ENCODE measurements around the gene MAG. TPM values are rescaled to one million over a fixed set of nuclear protein-coding genes. Genes with fewer than 3 reads are reported as not detected.
A peak's percentile ranks its signal among the peaks of the same experiment; 100 is the strongest.

Gene MAG
- total and polyA plus RNA-seq, 9 of the 15 experiments (the other 6 are each of a cell fraction or from before 2014, with no cell fraction given): 0.11 to 10.0 (median 1.6) TPM

GRCh38 chr19:35317464-35318043, 25.6 kb downstream of the MAG start (continued):
- TF ChIP-seq, protein P1, sequence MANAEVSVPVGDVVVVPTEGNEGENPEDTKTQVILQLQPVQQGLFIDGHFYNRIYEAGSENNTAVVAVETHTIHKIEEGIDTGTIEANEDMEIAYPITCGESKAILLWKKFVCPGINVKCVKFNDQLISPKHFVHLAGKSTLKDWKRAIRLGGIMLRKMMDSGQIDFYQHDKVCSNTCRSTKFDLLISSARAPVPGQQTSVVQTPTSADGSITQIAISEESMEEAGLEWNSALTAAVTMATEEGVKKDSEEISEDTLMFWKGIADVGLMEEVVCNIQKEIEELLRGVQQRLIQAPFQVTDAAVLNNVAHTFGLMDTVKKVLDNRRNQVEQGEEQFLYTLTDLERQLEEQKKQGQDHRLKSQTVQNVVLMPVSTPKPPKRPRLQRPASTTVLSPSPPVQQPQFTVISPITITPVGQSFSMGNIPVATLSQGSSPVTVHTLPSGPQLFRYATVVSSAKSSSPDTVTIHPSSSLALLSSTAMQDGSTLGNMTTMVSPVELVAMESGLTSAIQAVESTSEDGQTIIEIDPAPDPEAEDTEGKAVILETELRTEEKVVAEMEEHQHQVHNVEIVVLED (CRISPR knock-in tag; IDR thresholded peaks at IDR 0.05): 0 out of 2 replicates have a peak, but pooled peaks have one; percentile 8
- TF ChIP-seq HDAC6 (IDR thresholded peaks at IDR 0.05; ENCODE audit: low read depth, low read length) (no peak), ELF2 (CRISPR knock-in tag; IDR thresholded peaks at IDR 0.05) (no peak; the same call in 1 of the 2 replicates), ARNT (IDR thresholded peaks at IDR 0.05) (no peak), ZNF644 (tag; IDR thresholded peaks at IDR 0.05; ENCODE audit: low read depth) (peak; percentile 57; the same call in 1 of the 2 replicates), ZNF780A (CRISPR knock-in tag; IDR thresholded peaks at IDR 0.05) (no peak), ZNF707 (CRISPR knock-in tag; conservative IDR thresholded peaks at IDR 0.05) (no peak), PURB (CRISPR knock-in tag; IDR thresholded peaks at IDR 0.05; ENCODE audit: low read depth) (no peak), CHCHD3 (CRISPR knock-in tag; IDR thresholded peaks at IDR 0.05) (no peak), ZNF766 (CRISPR knock-in tag; conservative IDR thresholded peaks at IDR 0.05) (no peak), SIRT6 (IDR thresholded peaks at IDR 0.05; ENCODE audit: low read depth, low read length) (no peak), U2AF2 (optimal IDR thresholded peaks at IDR 0.05; ENCODE audit: low read depth, low read length) (no peak), BACH1 (tag; IDR thresholded peaks at IDR 0.05) (no peak), SETDB1 (IDR thresholded peaks at IDR 0.05; ENCODE audit: low read length) (no peak), CXXC5 (CRISPR knock-in tag; IDR thresholded peaks at IDR 0.05) (peak; percentile 18; the same call in 1 of the 2 replicates), ZNF778 (CRISPR knock-in tag; IDR thresholded peaks at IDR 0.05) (no peak), ZNF282 (CRISPR knock-in tag; IDR thresholded peaks at IDR 0.05) (no peak), GTF2E2 (tag; IDR thresholded peaks at IDR 0.05) (no peak), CBFA2T3 (IDR thresholded peaks at IDR 0.05) (no peak), CHD4 (IDR thresholded peaks at IDR 0.05; ENCODE audit: insufficient read depth, insufficient replicate concordance, low read depth, low read length, poor library complexity, severe bottlenecking) (no peak)
- TF ChIP-seq, protein P2, sequence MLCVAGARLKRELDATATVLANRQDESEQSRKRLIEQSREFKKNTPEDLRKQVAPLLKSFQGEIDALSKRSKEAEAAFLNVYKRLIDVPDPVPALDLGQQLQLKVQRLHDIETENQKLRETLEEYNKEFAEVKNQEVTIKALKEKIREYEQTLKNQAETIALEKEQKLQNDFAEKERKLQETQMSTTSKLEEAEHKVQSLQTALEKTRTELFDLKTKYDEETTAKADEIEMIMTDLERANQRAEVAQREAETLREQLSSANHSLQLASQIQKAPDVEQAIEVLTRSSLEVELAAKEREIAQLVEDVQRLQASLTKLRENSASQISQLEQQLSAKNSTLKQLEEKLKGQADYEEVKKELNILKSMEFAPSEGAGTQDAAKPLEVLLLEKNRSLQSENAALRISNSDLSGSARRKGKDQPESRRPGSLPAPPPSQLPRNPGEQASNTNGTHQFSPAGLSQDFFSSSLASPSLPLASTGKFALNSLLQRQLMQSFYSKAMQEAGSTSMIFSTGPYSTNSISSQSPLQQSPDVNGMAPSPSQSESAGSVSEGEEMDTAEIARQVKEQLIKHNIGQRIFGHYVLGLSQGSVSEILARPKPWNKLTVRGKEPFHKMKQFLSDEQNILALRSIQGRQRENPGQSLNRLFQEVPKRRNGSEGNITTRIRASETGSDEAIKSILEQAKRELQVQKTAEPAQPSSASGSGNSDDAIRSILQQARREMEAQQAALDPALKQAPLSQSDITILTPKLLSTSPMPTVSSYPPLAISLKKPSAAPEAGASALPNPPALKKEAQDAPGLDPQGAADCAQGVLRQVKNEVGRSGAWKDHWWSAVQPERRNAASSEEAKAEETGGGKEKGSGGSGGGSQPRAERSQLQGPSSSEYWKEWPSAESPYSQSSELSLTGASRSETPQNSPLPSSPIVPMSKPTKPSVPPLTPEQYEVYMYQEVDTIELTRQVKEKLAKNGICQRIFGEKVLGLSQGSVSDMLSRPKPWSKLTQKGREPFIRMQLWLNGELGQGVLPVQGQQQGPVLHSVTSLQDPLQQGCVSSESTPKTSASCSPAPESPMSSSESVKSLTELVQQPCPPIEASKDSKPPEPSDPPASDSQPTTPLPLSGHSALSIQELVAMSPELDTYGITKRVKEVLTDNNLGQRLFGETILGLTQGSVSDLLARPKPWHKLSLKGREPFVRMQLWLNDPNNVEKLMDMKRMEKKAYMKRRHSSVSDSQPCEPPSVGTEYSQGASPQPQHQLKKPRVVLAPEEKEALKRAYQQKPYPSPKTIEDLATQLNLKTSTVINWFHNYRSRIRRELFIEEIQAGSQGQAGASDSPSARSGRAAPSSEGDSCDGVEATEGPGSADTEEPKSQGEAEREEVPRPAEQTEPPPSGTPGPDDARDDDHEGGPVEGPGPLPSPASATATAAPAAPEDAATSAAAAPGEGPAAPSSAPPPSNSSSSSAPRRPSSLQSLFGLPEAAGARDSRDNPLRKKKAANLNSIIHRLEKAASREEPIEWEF (CRISPR knock-in tag; IDR thresholded peaks at IDR 0.05): no peak
- TF ChIP-seq, protein P3, sequence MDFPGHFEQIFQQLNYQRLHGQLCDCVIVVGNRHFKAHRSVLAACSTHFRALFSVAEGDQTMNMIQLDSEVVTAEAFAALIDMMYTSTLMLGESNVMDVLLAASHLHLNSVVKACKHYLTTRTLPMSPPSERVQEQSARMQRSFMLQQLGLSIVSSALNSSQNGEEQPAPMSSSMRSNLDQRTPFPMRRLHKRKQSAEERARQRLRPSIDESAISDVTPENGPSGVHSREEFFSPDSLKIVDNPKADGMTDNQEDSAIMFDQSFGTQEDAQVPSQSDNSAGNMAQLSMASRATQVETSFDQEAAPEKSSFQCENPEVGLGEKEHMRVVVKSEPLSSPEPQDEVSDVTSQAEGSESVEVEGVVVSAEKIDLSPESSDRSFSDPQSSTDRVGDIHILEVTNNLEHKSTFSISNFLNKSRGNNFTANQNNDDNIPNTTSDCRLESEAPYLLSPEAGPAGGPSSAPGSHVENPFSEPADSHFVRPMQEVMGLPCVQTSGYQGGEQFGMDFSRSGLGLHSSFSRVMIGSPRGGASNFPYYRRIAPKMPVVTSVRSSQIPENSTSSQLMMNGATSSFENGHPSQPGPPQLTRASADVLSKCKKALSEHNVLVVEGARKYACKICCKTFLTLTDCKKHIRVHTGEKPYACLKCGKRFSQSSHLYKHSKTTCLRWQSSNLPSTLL (IDR thresholded peaks at IDR 0.05): no peak

All from K562 (cell line).